Smooth muscle cell (in vitro differentiated cells): ENCODE results near the gene FOXK1. TPM values are rescaled to one million over a fixed set of nuclear protein-coding genes. Genes with fewer than 3 reads are reported as not detected.

Experiments used
- DNase-seq: peaks from one replicate; lab custom pipeline; 2025; ENCODE audit not compliant: unreplicated experiment; lab: John Stamatoyannopoulos, UW
- H2AFZ ChIP-seq: fragments of 200-600 bp; sonication (generic); 2 replicates; pipeline ENCODE4 v1.6.0; 2016; ENCODE audit warnings: antibody characterized with exemption, low read depth, mild to moderate bottlenecking
- H3F3A ChIP-seq: fragments of 200-600 bp; sonication (generic); 2 replicates; pipeline ENCODE4 v1.6.0; 2017; ENCODE audit warnings: antibody characterized with exemption, low read depth
- H3K27ac ChIP-seq: fragments of 200-600 bp; sonication (generic); 2 replicates; pipeline ENCODE4 v1.5.1; 2016; ENCODE audit warnings: low read depth, mild to moderate bottlenecking
- H3K27me3 ChIP-seq: fragments of 200-600 bp; sonication (generic); 2 replicates; pipeline ENCODE4 v1.6.1; 2016; ENCODE audit warnings: low read depth, mild to moderate bottlenecking
- H3K36me3 ChIP-seq: fragments of 200-600 bp; sonication (generic); 2 replicates; pipeline ENCODE4 v1.5.1; 2016; ENCODE audit warnings: low read depth
- H3K4me1 ChIP-seq: fragments of 200-600 bp; sonication (generic); 2 replicates; pipeline ENCODE4 v1.5.1; 2016; ENCODE audit warnings: low read depth
- H3K4me2 ChIP-seq: fragments of 200-600 bp; sonication (generic); 2 replicates; pipeline ENCODE4 v1.6.0; 2016; ENCODE audit warnings: mild to moderate bottlenecking
- H3K4me3 ChIP-seq: fragments of 200-600 bp; sonication (generic); 2 replicates; pipeline ENCODE4 v1.5.1; 2016; ENCODE audit warnings: mild to moderate bottlenecking
- H3K79me2 ChIP-seq: fragments of 200-600 bp; sonication (generic); 2 replicates; pipeline ENCODE4 v1.6.0; 2016; ENCODE audit warnings: low read depth, mild to moderate bottlenecking
- H3K9ac ChIP-seq: fragments of 200-600 bp; sonication (generic); 2 replicates; pipeline ENCODE4 v1.6.0; 2016; ENCODE audit warnings: low read depth
- H3K9me3 ChIP-seq: fragments of 200-600 bp; sonication (generic); replicated peaks from 2 replicates; pipeline ENCODE4 v1.5.1; 2016; ENCODE audit warnings: low read depth
- H4K20me1 ChIP-seq: fragments of 200-600 bp; sonication (generic); 2 replicates; pipeline ENCODE4 v1.6.0; 2016; ENCODE audit warnings: low read depth
- CTCF ChIP-seq: fragments of 200-600 bp; sonication (generic); IDR thresholded peaks from 2 replicates; pipeline ENCODE4 v1.5.1; 2017; ENCODE audit warnings: borderline replicate concordance, mild to moderate bottlenecking, antibody characterized with exemption; ENCODE audit not compliant: insufficient read depth, poor library complexity, severe bottlenecking
- WGBS: methylation state at CpG from one replicate; pipeline ENCODE4 v1.1.7; 2016; ENCODE audit warnings: low lambda C conversion rate; 5-methylcytosine and 5-hydroxymethylcytosine counted together
- polyA plus RNA-seq: library from polyadenylated mRNA; unstranded; fragments of >200 nt; fragmentation: Nextera tagmentation; extraction: Ambion mirVana; gene quantifications from 2 replicates; pipeline ENCODE4 v1.2.1, GENCODE V29; 2016
- total RNA-seq: library from RNA; depleted of rRNA; stranded (reverse); fragments of >200 nt; gene quantifications from 2 replicates; pipeline ENCODE4 v1.2.3, GENCODE V29; 2014

FOXK1 gene
- total and polyA plus RNA-seq, 2 experiments from 2014 or later = 6.0 to 11.6 TPM

GRCh38 chr7:4663239-4664018 lies 18.7 kb upstream of the FOXK1 start:
- Histone ChIP-seq H3K36me3 (no peaks in the 10 kb centered on the region), H3K4me3 (no peak overlapping the region), H2AFZ (no peak overlapping the region), H3K79me2 (no peaks in the 10 kb centered on the region), H3K4me1 (peaks cover 14% of the 10 kb centered on the region), H3K4me2 (no peak overlapping the region), H3K27ac (no peak overlapping the region), H4K20me1 (no peaks in the 10 kb centered on the region), H3F3A (peaks cover 4% of the 10 kb centered on the region), H3K9ac (no peak overlapping the region), H3K27me3 (no peaks in the 10 kb centered on the region), H3K9me3 (no peaks in the 10 kb centered on the region)
- 82% methylated on average over 17 of the region's 17 CpGs for WGBS
- DNase-seq = no peak
- TF ChIP-seq CTCF = no peak

DNA sequence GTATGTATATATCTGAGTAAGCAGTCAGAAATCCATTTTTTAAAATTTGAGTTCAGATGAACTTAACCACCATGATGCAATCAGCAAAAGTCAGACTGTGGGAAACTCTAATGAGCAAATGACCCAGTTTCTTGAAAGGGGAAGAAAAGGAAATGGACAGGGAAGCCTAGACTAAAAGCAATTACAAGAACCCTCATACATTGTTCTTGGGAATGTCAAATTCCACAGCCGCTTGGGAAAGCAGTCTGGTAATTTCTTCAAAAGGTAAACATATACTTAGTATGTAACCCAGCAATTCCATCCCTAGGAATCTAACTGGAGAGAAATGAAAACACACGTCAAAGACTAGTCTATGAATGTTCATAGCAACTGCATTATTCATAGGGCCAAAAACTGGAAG lies 16.4 kb upstream of the FOXK1 start:
- H3K4me3 ChIP-seq = no peak overlapping the region
- peak overlapping the region; percentile 23 for H2AFZ ChIP-seq
- H3K4me2 ChIP-seq = peak overlapping the region; percentile 72
- no peaks in the 10 kb centered on the region for H3K36me3 ChIP-seq
- H3F3A ChIP-seq = peaks cover 5% of the 10 kb centered on the region
- H4K20me1 ChIP-seq = no peaks in the 10 kb centered on the region
- H3K27ac ChIP-seq = peak overlapping the region; percentile 92
- peaks cover 14% of the 10 kb centered on the region for H3K4me1 ChIP-seq
- H3K9me3 ChIP-seq = no peaks in the 10 kb centered on the region
- TF ChIP-seq CTCF = no peak
- no peaks in the 10 kb centered on the region for H3K79me2 ChIP-seq
- H3K9ac ChIP-seq = peak overlapping the region; percentile 30
- 12% methylated on average over 2 of the region's 2 CpGs for WGBS
- DNase-seq = no peak
- H3K27me3 ChIP-seq = no peaks in the 10 kb centered on the region

DNA sequence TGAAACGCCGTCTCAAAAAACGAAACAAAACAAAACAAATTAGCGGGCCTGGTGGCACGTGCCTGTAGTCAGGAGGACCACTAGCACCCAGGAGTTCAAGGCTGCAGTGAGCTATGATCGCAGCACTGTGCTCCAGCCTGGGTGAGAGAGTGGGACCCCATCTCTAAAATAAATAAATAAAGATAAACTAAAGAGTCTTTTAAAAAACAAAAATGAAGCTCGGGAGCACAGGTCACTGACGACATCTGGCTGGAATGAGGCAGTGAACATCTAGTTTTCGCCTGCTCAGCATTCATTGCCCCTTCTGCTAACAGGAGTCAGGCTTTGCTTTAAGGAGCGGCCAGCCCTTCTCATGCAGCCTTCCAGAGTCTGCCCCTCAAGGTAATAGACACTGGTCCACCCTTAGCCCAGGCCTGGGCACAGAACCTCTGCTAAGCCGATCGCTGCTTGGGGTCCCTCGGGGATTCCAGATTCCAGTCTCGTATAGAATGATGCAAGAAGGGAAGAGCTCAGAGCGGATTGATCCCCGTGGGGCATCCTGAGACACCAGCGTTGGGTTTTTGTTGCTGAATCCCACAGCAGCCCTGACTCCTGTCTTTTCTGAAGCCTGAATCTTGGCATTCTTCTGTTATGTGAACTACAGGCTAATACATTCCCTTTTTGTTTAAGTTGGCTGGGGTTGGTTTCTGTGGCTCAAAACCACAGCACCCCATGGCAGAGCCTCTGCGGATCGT lies 14.2 kb upstream of the FOXK1 start:
- Histone ChIP-seq H3K36me3 (no peaks in the 10 kb centered on the region), H3K9ac (no peak overlapping the region), H3K27me3 (no peaks in the 10 kb centered on the region), H3F3A (peaks cover 5% of the 10 kb centered on the region), H3K4me1 (peaks cover 14% of the 10 kb centered on the region), H3K9me3 (no peaks in the 10 kb centered on the region), H3K4me2 (peak overlapping the region; percentile 48), H4K20me1 (no peaks in the 10 kb centered on the region), H3K4me3 (no peak overlapping the region), H3K79me2 (no peaks in the 10 kb centered on the region), H3K27ac (peak overlapping the region; percentile 78), H2AFZ (peak overlapping the region; percentile 25)
- TF ChIP-seq CTCF = no peak
- 73% methylated on average over 19 of the region's 19 CpGs for WGBS
- no peak for DNase-seq
